Measurements from ENCODE around the gene HS2ST1. TPM values are rescaled to one million over a fixed set of nuclear protein-coding genes. Genes with fewer than 3 reads are reported as not detected.

The HS2ST1 gene
- total and polyA plus RNA-seq, 10 of the 15 experiments (the other 5 are each of a cell fraction or from before 2014, with no cell fraction given) = 5.4 to 30.8 (median 18.6) TPM

- TF ChIP-seq ZZZ3 (IDR thresholded peaks at IDR 0.05; ENCODE audit: control insufficient read depth, insufficient read length, low read depth) = no peak
Measured at GRCh38 chr1:86975993-86976550, 61.6 kb downstream of the HS2ST1 start (continued).

GRCh38 chr1:86976664-86977063, 62.2 kb downstream of the HS2ST1 start:
- Histone ChIP-seq H3K9ac (ENCODE audit: control insufficient read depth, insufficient read depth, low read length) (no peak overlapping the region), H3K36me3 (ENCODE audit: control insufficient read depth in 2 of 2, insufficient read depth in 2 of 2, low read length in 1 of 2) (no peaks in the 10 kb centered on the region), H3K4me1 (ENCODE audit: control insufficient read depth, insufficient read depth, low read length) (no peaks in the 10 kb centered on the region), H3K9me3 (replicated peaks; ENCODE audit: control insufficient read depth, insufficient read depth, low read length) (no peaks in the 10 kb centered on the region; the same call in 2 of the 3 replicates), H4K20me1 (ENCODE audit: control insufficient read depth, insufficient read depth) (no peaks in the 10 kb centered on the region), H3K4me2 (ENCODE audit: control insufficient read depth, insufficient read depth) (no peak overlapping the region), H3K27ac (ENCODE audit: control insufficient read depth, insufficient read depth) (no peak overlapping the region), H3K27me3 (replicated peaks in 1 of 2; ENCODE audit: control insufficient read depth in 2 of 2, insufficient read depth in 2 of 2, low read length in 1 of 2) (no peaks in the 10 kb centered on the region), H2AFZ (ENCODE audit: control insufficient read depth, low read depth, low read length) (no peak overlapping the region), H3K4me3 (no peak overlapping the region), H3K79me2 (ENCODE audit: control insufficient read depth, insufficient read depth, low read length) (peaks cover 6% of the 10 kb centered on the region)
- no peak for DNase-seq (ENCODE audit: low read depth, low spot score)
- BruUV-seq (replicated peaks) = no TSS peak
- in situ Hi-C loops (cut with MboI) (no loop called here), intact Hi-C loops (cut with micrococcal nuclease; ENCODE audit: unreplicated experiment) (no loop called here)
- no peak for FAIRE-seq
- ChIA-PET RAD21 (ENCODE audit: unreplicated experiment) (interaction anchor here (0.8 to 2.0 kb wide), 5 partner anchors 12 to 141 kb away, joined by 3 to 9 read pairs (median 4); no protein-coding TSS in a partner anchor), CTCF (interaction anchor here (0.6 to 6.3 kb wide), 8 partner anchors 9 to 621 kb away, joined by 3 to 45 read pairs (median 5); no protein-coding TSS in a partner anchor), SMC1A (ENCODE audit: uncharacterized antibody, unreplicated experiment) (interaction anchor here (0.7 to 4.0 kb wide), 10 partner anchors 11 to 240 kb away, joined by 3 to 27 read pairs (median 3); no protein-coding TSS in a partner anchor), POLR2A (interaction anchor here (0.7 kb wide), 1 partner anchor 14 kb away, joined by 3 read pairs; no protein-coding TSS in a partner anchor)
- ATAC-seq = no peak
- TF ChIP-seq STAT1 (conservative IDR thresholded peaks at IDR 0.05) (no peak), E2F8 (IDR thresholded peaks at IDR 0.05; ENCODE audit: low read depth, partially characterized antibody) (no peak), ZNF622 (IDR thresholded peaks at IDR 0.05) (no peak), ZBTB33 (IDR thresholded peaks at IDR 0.05) (no peak), RELA (IDR thresholded peaks at IDR 0.05; ENCODE audit: borderline replicate concordance, partially characterized antibody) (no peak), SMAD1 (IDR thresholded peaks at IDR 0.05; ENCODE audit: low read depth, partially characterized antibody) (no peak)
